HPDE6-E6E7 (cell line): Measurements from ENCODE around the gene CLCA1.

Source experiments
- DNase-seq: peaks from one replicate; pipeline ENCODE4 v3.0.0; 2011; ENCODE audit warnings: missing footprints; ENCODE audit errors: extremely low spot score

Gene CLCA1

GRCh38 chr1:86468501-86468977 is at the start of gene CLCA1:
Gene CLCA1 (plus strand): TSS chr1:86468927. CDS start chr1:86468972, 45 bp downstream.
- no peak for DNase-seq

GRCh38 chr1:86419277-86419903 is 49.3 kb upstream of the CLCA1 start:
- DNase-seq = peak; percentile 52

GRCh38 chr1:86421601-86422280 is 47.0 kb upstream of the CLCA1 start:
- peak; percentile 22 for DNase-seq

- DNase-seq = no peak
These were observed 45.3 kb upstream of the CLCA1 start for GRCh38 chr1:86423473-86423872.

GRCh38 chr1:86423873-86424272 is 44.9 kb upstream of the CLCA1 start, which contains the start of gene CLCA2:
Gene CLCA2 (plus strand): TSS chr1:86424171. CDS start chr1:86424248, 77 bp downstream.
- DNase-seq = peak; percentile 73

- DNase-seq = no peak
These were observed 39.5 kb upstream of the CLCA1 start for GRCh38 chr1:86429122-86429725.

GRCh38 chr1:86429835-86430234 is 38.9 kb upstream of the CLCA1 start:
- peak; percentile 79 for DNase-seq

- DNase-seq = peak; percentile 49
These were observed 38.4 kb upstream of the CLCA1 start for GRCh38 chr1:86430376-86430775.

- no peak for DNase-seq
These were observed 34.7 kb upstream of the CLCA1 start for GRCh38 chr1:86434059-86434458.

- no peak for DNase-seq
These were observed 33.4 kb upstream of the CLCA1 start for GRCh38 chr1:86435327-86435726.

GRCh38 chr1:86436041-86436440 is 32.7 kb upstream of the CLCA1 start:
- no peak for DNase-seq

GRCh38 chr1:86441581-86441980 is 27.1 kb upstream of the CLCA1 start:
- DNase-seq = no peak

GRCh38 chr1:86441997-86442396 is 26.7 kb upstream of the CLCA1 start:
- DNase-seq = no peak

- no peak for DNase-seq
These were observed 22.8 kb upstream of the CLCA1 start for GRCh38 chr1:86445919-86446318.

GRCh38 chr1:86447198-86447790 is 21.4 kb upstream of the CLCA1 start:
- no peak for DNase-seq

GRCh38 chr1:86448670-86449069 is 20.1 kb upstream of the CLCA1 start:
- DNase-seq = no peak

- DNase-seq = no peak
These were observed 19.6 kb upstream of the CLCA1 start for GRCh38 chr1:86449103-86449502.

- DNase-seq = no peak
These were observed 17.9 kb upstream of the CLCA1 start for GRCh38 chr1:86450847-86451246.

- DNase-seq = no peak
These were observed 15.1 kb upstream of the CLCA1 start for GRCh38 chr1:86453664-86454063.

- no peak for DNase-seq
These were observed 13.7 kb upstream of the CLCA1 start for GRCh38 chr1:86455073-86455472.

- DNase-seq = no peak
These were observed 7.7 kb upstream of the CLCA1 start for GRCh38 chr1:86460998-86461397.

GRCh38 chr1:86461482-86461881 is 7.2 kb upstream of the CLCA1 start:
- no peak for DNase-seq
